Measurements from ENCODE around the gene CARD9. TPM values are rescaled to one million over a fixed set of nuclear protein-coding genes. Genes with fewer than 3 reads are reported as not detected.
"Not testable (repeated sequence)": the region's sequence is repeated elsewhere in the genome, so short reads cannot be mapped to it uniquely, and the experiment has no call there.

The CARD9 gene
- total RNA-seq, 1 experiment from 2014 or later: 1.7 TPM

GRCh38 chr9:136321561-136321960 is 51.9 kb downstream of the CARD9 start:
- in situ Hi-C loops (cut with HindIII; ENCODE audit: low pct_unique_long_range_greater_than_20kb, low sequenced_read_pairs): no loop called here
- CTCF ChIA-PET: no interaction called here

GRCh38 chr9:136320972-136321371 is 52.5 kb downstream of the CARD9 start:
- H3K27ac ChIP-seq (ENCODE audit: low read length); CTCF ChIA-PET; POLR2A ChIA-PET; H3K4me1 ChIP-seq (ENCODE audit: control insufficient read depth, insufficient read depth, low read length); ATAC-seq; BruUV-seq (replicated peaks); DNase-seq (ENCODE audit: low read depth, low spot score); H3K36me3 ChIP-seq (ENCODE audit: control insufficient read depth, insufficient read depth, low read length); H3K4me3 ChIP-seq (ENCODE audit: low read depth in 2 of 2, low read length in 2 of 2); intact Hi-C loops (cut with micrococcal nuclease; ENCODE audit: unreplicated experiment); in situ Hi-C loops (cut with HindIII; ENCODE audit: low pct_unique_long_range_greater_than_20kb, low sequenced_read_pairs); H3K27me3 ChIP-seq (ENCODE audit: control insufficient read depth, insufficient read depth, low read length); H3K9me3 ChIP-seq (ENCODE audit: control insufficient read depth, insufficient read depth, low read depth, low read length): not testable (repeated sequence)

More at GRCh38 chr9:136321561-136321960, 51.9 kb downstream of the CARD9 start:
- POLR2A ChIA-PET: no interaction called here
- Histone ChIP-seq H3K9me3 (ENCODE audit: control insufficient read depth, insufficient read depth, low read depth, low read length) (no peaks in the 10 kb centered on the region), H3K36me3 (ENCODE audit: control insufficient read depth, insufficient read depth, low read length) (no peaks in the 10 kb centered on the region), H3K4me1 (ENCODE audit: control insufficient read depth, insufficient read depth, low read length) (no peaks in the 10 kb centered on the region), H3K4me3 (ENCODE audit: low read depth in 2 of 2, low read length in 2 of 2) (no peak overlapping the region), H3K27me3 (ENCODE audit: control insufficient read depth, insufficient read depth, low read length) (no peaks in the 10 kb centered on the region), H3K27ac (ENCODE audit: low read length) (no peak overlapping the region)
- DNase-seq (ENCODE audit: low read depth, low spot score) (no peak), ATAC-seq (no peak)
- TF ChIP-seq CTCF (IDR thresholded peaks at IDR 0.05) (no peak), POLR2AphosphoS5 (IDR thresholded peaks at IDR 0.05; ENCODE audit: low read depth, low read length) (no peak), SIN3A (IDR thresholded peaks at IDR 0.05; ENCODE audit: borderline replicate concordance, insufficient read depth, low read depth, low read length) (no peak), REST (IDR thresholded peaks at IDR 0.05; ENCODE audit: insufficient read depth in 1 of 2, low read depth in 2 of 2, low read length in 1 of 2) (no peak), TCF7L2 (IDR thresholded peaks at IDR 0.05; ENCODE audit: low read depth, low read length) (no peak)
- intact Hi-C loops (cut with micrococcal nuclease; ENCODE audit: unreplicated experiment): no loop called here
- BruUV-seq (replicated peaks): no TSS peak

- H3K36me3 ChIP-seq (ENCODE audit: control insufficient read depth, insufficient read depth, low read length); DNase-seq (ENCODE audit: low read depth, low spot score); in situ Hi-C loops (cut with HindIII; ENCODE audit: low pct_unique_long_range_greater_than_20kb, low sequenced_read_pairs); H3K27ac ChIP-seq (ENCODE audit: low read length); BruUV-seq (replicated peaks); POLR2A ChIA-PET; H3K4me3 ChIP-seq (ENCODE audit: low read depth in 2 of 2, low read length in 2 of 2); H3K9me3 ChIP-seq (ENCODE audit: control insufficient read depth, insufficient read depth, low read depth, low read length); intact Hi-C loops (cut with micrococcal nuclease; ENCODE audit: unreplicated experiment); CTCF ChIA-PET; H3K27me3 ChIP-seq (ENCODE audit: control insufficient read depth, insufficient read depth, low read length); ATAC-seq; H3K4me1 ChIP-seq (ENCODE audit: control insufficient read depth, insufficient read depth, low read length): not testable (repeated sequence)
Observed at GRCh38 chr9:136319955-136320354, 53.5 kb downstream of the CARD9 start.

- in situ Hi-C loops (cut with HindIII; ENCODE audit: low pct_unique_long_range_greater_than_20kb, low sequenced_read_pairs); intact Hi-C loops (cut with micrococcal nuclease; ENCODE audit: unreplicated experiment); ATAC-seq; CTCF ChIA-PET; DNase-seq (ENCODE audit: low read depth, low spot score); H3K4me1 ChIP-seq (ENCODE audit: control insufficient read depth, insufficient read depth, low read length); H3K27ac ChIP-seq (ENCODE audit: low read length); POLR2A ChIA-PET; H3K9me3 ChIP-seq (ENCODE audit: control insufficient read depth, insufficient read depth, low read depth, low read length); H3K27me3 ChIP-seq (ENCODE audit: control insufficient read depth, insufficient read depth, low read length); BruUV-seq (replicated peaks); H3K4me3 ChIP-seq (ENCODE audit: low read depth in 2 of 2, low read length in 2 of 2); H3K36me3 ChIP-seq (ENCODE audit: control insufficient read depth, insufficient read depth, low read length): not testable (repeated sequence)
Observed at GRCh38 chr9:136319244-136319643, 54.2 kb downstream of the CARD9 start.
